ENCODE data around the gene CLINT1.

Gene CLINT1

DNA sequence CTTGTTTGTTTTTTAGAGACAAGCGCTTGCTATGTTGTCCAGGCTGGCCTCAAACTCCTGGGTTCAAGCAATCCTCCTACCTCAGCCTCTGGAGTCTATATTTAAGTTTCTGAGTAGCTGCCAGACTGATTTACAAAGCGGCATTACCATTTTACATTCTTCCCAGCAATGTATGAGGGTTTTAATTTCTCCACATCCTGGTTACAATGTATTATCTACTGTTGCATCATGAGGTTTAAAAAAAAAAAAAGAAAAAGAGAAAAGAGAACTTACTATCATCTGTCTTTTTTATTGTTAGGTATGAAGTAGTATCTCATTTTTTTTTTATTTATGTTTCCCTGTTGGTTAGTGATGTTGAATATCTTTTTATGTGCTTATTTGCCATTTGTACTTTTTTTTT, 18.9 kb upstream of the CLINT1 start:
- H3K4me3 ChIP-seq (ENCODE audit: low read depth, low read length): no peak overlapping the region
- TF ChIP-seq CTCF (IDR thresholded peaks at IDR 0.05; ENCODE audit: low read depth, low read length, missing control alignments): no peak
- DNase-seq (ENCODE audit: low read depth): no peak
- in situ Hi-C loops (cut with HindIII; ENCODE audit: low sequenced_read_pairs): no loop called here

- no peak for DNase-seq (ENCODE audit: low read depth)
- no peak for TF ChIP-seq CTCF (IDR thresholded peaks at IDR 0.05; ENCODE audit: low read depth, low read length, missing control alignments)
- in situ Hi-C loops (cut with HindIII; ENCODE audit: low sequenced_read_pairs): no loop called here
- no peak overlapping the region for H3K4me3 ChIP-seq (ENCODE audit: low read depth, low read length)
These were observed 15.9 kb upstream of the CLINT1 start for GRCh38 chr5:157874861-157875260.

GRCh38 chr5:157870837-157871834, 12.2 kb upstream of the CLINT1 start:
- in situ Hi-C loops (cut with HindIII; ENCODE audit: low sequenced_read_pairs): no loop called here
- no peak for DNase-seq (ENCODE audit: low read depth)
- H3K4me3 ChIP-seq (ENCODE audit: low read depth, low read length): no peak overlapping the region
- TF ChIP-seq CTCF (IDR thresholded peaks at IDR 0.05; ENCODE audit: low read depth, low read length, missing control alignments): no peak

GRCh38 chr5:157867751-157868387, 8.9 kb upstream of the CLINT1 start:
- in situ Hi-C loops (cut with HindIII; ENCODE audit: low sequenced_read_pairs): no loop called here
- H3K4me3 ChIP-seq (ENCODE audit: low read depth, low read length): no peak overlapping the region
- DNase-seq (ENCODE audit: low read depth): no peak
- no peak for TF ChIP-seq CTCF (IDR thresholded peaks at IDR 0.05; ENCODE audit: low read depth, low read length, missing control alignments)

DNA sequence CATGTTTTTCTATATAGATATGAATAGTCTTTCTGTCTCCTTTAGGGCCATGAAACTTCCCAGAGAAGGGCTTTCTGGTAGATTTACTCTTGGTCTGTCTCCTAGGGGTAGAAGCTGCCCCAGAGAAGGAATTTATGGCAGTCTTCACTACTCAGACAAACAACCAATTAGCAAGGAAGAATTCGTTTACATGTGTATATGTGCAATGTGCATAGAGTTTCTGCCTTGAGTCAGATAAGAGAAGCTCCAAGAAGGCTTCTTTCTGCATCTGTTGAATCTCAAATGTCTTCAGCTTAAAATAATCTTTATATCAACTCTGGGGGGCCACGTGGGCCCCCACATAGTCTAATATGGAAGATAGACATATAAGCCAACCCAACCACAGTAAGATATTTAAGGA, 7.6 kb upstream of the CLINT1 start:
- no peak for DNase-seq (ENCODE audit: low read depth)
- TF ChIP-seq CTCF (IDR thresholded peaks at IDR 0.05; ENCODE audit: low read depth, low read length, missing control alignments): no peak
- in situ Hi-C loops (cut with HindIII; ENCODE audit: low sequenced_read_pairs): no loop called here
- no peak overlapping the region for H3K4me3 ChIP-seq (ENCODE audit: low read depth, low read length)

DNA sequence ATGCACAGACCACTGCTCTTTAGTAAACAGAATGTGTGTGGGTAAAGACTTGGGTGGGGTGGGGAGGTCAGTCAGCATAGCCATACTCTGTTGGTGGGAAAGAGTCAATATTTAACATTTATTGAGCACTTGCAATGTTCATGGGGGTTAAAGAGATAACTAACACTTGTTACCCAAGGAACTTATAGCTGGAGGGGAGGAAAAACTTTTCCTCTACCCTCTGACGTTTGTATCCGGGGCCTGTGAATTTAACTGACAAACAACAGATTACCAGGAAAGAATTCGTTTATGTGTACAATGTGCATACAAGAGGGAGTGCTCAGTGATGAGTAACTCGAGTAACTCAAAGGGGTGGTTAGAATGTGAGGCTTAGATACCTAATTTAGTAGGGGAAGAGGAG, 6.8 kb upstream of the CLINT1 start:
- H3K4me3 ChIP-seq (ENCODE audit: low read depth, low read length): no peak overlapping the region
- DNase-seq (ENCODE audit: low read depth): no peak
- TF ChIP-seq CTCF (IDR thresholded peaks at IDR 0.05; ENCODE audit: low read depth, low read length, missing control alignments): no peak
- in situ Hi-C loops (cut with HindIII; ENCODE audit: low sequenced_read_pairs): no loop called here

Data from astrocyte of the cerebellum (primary cell).